ENCODE results near the gene FBXO17. TPM values are rescaled to one million over a fixed set of nuclear protein-coding genes. Genes with fewer than 3 reads are reported as not detected.

FBXO17 gene
- total and polyA plus RNA-seq, 4 donors: 19.7 to 31.9 (median 23.4) TPM

GRCh38 chr19:38894968-38895367, 80.6 kb downstream of the FBXO17 start (continued):
- no peak for TF ChIP-seq GABPA (IDR thresholded peaks at IDR 0.05 in 1 of 2, conservative IDR thresholded peaks at IDR 0.05 in 1 of 2)
- TF ChIP-seq EGR1 (IDR thresholded peaks at IDR 0.05; ENCODE audit: low read depth in 2 of 2): no peak

GRCh38 chr19:38893341-38893771, 82.2 kb downstream of the FBXO17 start:
- DNase-seq (ENCODE audit: low spot score): no peak
- 84% methylated on average over 14 of the region's 14 CpGs for WGBS
- no peaks in the 10 kb centered on the region for H3K9me3 ChIP-seq (ENCODE audit: control insufficient read depth in 4 of 4, low read length in 3 of 4)
- peaks cover 2 to 22% (median 18%) of the 10 kb centered on the region in 4 donors for H3K36me3 ChIP-seq (ENCODE audit: control insufficient read depth in 4 of 4, insufficient read depth in 3 of 4, low read depth in 1 of 4, low read length in 3 of 4)
- TF ChIP-seq REST (IDR thresholded peaks at IDR 0.05) (no peak), FOXA1 (IDR thresholded peaks at IDR 0.05) (no peak), HNF4A (conservative IDR thresholded peaks at IDR 0.05) (no peak), GABPA (IDR thresholded peaks at IDR 0.05 in 1 of 2, conservative IDR thresholded peaks at IDR 0.05 in 1 of 2) (no peak), ZBTB33 (IDR thresholded peaks at IDR 0.05) (no peak), CTCF (IDR thresholded peaks at IDR 0.05; ENCODE audit: low read depth, low read length, missing input control) (no peak), FOXA2 (IDR thresholded peaks at IDR 0.05) (no peak), HNF4G (IDR thresholded peaks at IDR 0.05) (no peak), JUND (IDR thresholded peaks at IDR 0.05) (no peak), RAD21 (IDR thresholded peaks at IDR 0.05) (no peak), EGR1 (IDR thresholded peaks at IDR 0.05; ENCODE audit: low read depth in 2 of 2) (no peak), RXRA (IDR thresholded peaks at IDR 0.05) (no peak), MAX (IDR thresholded peaks at IDR 0.05) (no peak), NR2F2 (IDR thresholded peaks at IDR 0.05) (no peak), TAF1 (conservative IDR thresholded peaks at IDR 0.05) (no peak), YY1 (IDR thresholded peaks at IDR 0.05) (no peak), SP1 (IDR thresholded peaks at IDR 0.05) (no peak)
- H3K9ac ChIP-seq (ENCODE audit: low read depth in 1 of 2, low read length in 2 of 2): no peak overlapping the region
- no peak overlapping the region for H3K4me3 ChIP-seq (ENCODE audit: low read depth in 1 of 3, low read length in 3 of 3)
- peak overlapping the region in 1 of 2 donors; percentile 18 for H3K27ac ChIP-seq (ENCODE audit: low read depth in 1 of 2, low read length in 2 of 2)
- H3K4me1 ChIP-seq (ENCODE audit: control insufficient read depth in 4 of 4, insufficient read depth in 4 of 4, low read length in 3 of 4): peaks cover 0 to 7% (median 4%) of the 10 kb centered on the region in 4 donors
- H3K27me3 ChIP-seq (ENCODE audit: control insufficient read depth in 4 of 4, insufficient read depth in 4 of 4, low read length in 3 of 4): no peaks in the 10 kb centered on the region
